HTERT RPE-1 (cell line): ENCODE data around the gene PLD5.
"Not testable (repeated sequence)": the region's sequence is repeated elsewhere in the genome, so short reads cannot be mapped to it uniquely, and the experiment has no call there.

Experiments
- in situ Hi-C: fragments of 300-500 bp; cut with MboI; formaldehyde crosslinking; loops from 4 replicates; pipeline ENCODE4 v1.14.3; 2020; ENCODE audit warnings: low sequenced_read_pairs

PLD5 gene

DNA sequence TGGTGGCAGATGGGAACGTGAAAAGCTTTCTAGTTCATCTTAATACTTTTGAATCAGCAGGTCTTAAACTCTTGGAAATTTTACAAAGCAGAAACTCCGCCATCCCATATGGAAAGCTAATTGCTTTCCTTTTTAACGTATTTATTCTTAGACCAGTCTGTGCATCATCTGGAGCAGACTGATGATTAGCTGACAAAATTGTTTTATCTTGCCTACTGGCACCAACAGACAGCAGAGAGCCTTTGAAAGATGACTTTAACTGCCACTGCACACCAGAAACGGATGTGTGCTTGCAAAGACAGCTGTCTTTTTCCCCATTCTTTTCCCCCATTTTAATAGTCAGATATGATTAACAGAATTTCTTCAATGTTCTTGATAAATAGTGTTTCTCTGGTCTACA, 97.0 kb downstream of the PLD5 start:
- in situ Hi-C loops = no loop called here

DNA sequence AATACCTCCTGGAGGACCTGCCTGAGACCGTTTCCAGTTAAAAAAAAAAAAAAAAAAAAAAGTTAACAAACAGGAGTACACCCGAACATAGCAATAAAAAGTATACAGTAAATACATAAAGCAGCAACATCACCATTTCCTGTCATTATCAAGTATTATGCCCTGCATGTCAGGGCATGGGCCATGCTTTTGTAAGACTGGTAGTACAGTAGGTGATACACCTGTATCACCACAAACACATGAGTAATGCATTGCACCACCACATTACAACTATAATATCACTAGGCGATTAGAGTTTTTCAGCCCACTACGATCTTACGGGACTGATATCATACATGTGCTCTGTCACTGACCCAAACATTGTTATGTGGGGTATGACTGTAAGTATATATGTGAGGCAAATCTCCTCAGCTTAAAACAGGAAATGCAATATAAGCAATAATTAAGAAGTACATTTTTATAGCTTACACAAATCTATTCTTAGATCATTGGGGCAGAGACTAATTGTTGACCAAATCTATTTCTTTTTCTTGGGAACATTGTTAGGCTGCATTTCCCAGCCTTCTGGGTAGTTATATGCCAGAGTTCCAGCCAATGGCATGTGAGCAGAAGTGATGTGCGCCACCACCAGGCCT, 98.1 kb downstream of the PLD5 start:
- in situ Hi-C loops = no loop called here

DNA sequence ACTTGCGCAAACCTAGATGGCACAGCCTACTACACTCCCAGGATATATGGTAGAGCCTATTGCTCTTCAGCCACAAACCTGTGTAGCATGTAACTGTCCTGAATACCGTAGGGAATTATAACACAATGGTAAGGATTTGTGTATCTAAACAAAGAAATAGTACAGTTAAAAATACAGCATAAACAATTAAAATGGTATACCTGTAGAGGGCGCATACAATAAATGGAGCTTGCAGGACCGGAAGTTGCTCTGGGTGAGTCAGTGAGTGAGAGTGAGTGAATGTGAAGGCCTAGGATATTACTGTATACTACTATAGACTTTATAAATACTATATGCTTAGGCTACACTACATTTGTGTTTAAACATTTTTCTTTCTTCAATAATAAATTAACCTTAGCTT, 99.3 kb downstream of the PLD5 start:
- in situ Hi-C loops = no loop called here

DNA sequence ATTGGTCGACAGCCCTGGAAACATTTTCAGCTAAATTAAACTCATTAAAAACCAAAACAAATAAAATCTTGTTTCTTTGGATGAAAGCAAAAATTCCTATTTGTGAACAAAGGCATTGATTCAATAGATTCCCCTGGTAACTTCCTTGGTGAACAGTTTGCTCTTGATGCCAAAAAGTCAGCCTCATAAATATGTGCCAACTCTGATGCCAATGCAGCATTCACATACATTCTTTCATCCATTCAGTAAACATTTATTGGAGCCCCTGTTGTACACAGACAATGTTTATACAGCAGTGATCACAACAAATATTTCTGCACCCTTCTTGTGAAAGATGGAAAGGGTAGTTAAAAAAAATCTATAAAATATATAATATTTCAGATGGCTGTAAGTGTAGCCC, 107.8 kb downstream of the PLD5 start:
- in situ Hi-C loops = no loop called here

DNA sequence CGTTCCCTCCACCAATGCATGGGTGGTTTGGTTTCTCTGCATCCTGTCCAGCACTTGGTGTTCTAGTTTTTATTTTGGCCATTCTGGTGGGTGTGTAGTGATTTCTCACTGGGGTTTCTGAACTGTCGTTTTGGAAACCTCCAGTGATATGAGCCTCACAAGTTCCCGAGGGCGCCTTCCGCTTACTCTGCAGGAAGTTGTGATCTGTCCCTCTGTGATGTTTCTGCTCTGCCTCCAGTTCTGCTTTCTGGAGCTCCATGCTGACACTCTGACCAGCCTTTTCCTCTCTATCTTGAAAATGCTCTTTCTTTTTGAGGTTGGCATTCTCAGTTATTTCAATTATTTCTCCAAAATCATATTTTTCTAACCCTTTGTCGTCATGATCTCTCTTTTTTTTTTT, 111.6 kb downstream of the PLD5 start:
- in situ Hi-C loops = no loop called here

DNA sequence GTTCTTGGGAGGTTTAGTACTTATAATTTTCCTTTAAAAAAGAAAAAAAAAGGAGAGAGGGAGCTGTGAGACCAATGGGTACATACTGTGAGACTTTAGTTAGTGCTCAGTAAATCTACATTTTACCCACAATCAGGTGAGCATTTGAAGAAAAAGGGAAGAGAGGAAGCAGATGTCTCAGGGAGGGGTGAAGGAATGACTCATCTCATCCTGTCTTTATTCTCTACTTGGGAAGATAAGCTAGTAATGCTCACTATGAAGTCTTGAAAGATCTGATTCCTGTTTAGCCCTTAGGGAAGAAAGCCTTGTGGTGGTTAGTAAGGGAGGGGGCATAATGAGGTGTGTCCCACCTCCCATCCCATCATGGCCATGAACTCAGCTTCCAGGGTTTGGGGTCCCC, 112.6 kb downstream of the PLD5 start:
- in situ Hi-C loops = no loop called here

DNA sequence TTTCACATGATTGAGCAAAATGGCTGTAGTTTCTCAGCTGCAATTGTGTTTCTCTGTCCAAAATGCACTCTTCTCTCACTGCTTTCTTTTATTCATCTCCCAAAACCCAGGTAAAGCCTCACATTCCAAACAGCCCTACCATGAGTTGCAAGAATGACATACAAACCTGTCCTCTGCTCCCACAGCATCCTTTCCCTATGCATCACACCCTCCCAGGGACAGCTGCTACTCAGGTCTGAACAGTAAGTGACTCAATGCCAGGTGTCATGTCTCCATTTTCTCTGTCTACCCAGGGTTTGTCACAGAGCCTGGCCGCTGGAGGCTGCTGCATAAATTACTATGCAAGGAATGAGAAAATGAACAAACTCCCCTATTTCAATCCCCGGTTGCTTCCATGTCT, 118.5 kb downstream of the PLD5 start:
- in situ Hi-C loops = no loop called here

DNA sequence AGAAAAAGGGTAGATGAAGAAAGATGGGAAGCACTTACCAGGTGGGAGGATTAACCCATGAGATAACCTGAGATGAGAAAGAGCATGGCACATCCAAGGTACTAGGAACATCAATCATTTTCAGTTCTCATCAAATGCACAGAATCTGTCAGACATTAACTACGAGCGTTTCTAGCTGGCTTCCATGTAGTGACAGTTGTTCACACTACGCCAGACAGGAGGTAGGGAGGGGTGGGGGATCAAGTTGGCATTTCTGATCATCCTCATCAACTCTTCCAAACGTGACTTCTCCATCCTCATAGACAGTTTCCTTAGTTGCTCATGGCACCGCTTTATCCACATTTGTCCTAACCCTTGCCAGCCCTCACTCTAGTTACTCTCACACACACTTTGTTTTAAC, 120.2 kb downstream of the PLD5 start:
- in situ Hi-C loops = no loop called here

DNA sequence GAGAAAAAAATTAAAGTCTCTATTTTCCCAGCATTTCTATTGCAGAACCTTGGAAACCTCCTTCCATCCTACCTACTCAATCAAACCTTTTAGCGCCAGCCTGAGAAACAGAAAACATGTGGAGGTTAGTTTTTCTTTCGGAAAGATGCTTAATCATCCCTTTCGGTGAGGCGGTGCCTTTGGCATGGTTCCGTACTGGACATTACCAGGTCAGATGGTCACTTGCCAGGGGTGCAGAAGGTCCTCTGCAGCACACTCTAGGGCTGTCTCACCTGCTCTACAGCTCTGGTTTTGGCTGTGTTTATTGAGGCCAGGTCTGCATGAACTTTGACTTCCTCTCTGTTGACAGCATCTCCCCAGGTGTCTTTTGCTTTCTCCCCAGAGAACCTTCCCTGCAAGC, 121.5 kb downstream of the PLD5 start:
- in situ Hi-C loops = no loop called here

DNA sequence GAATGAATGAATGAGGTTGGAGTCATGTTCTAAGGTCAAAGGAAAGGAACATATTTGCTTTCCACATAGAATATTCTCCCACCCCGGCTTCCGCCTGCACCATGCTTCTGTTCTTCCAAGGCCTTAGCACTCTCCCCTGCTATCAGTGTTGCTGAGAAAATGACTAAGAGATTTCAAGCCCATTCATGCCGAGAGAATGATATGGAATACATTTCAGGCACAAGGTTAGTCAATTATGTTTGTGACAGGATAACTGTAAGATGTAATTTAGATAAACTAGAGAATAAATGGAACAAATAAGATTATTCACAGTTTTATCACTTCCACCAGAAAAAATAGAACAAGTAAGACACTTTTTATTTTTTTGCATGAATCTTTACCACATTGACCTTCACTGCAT, 122.6 kb downstream of the PLD5 start:
- in situ Hi-C loops = no loop called here

DNA sequence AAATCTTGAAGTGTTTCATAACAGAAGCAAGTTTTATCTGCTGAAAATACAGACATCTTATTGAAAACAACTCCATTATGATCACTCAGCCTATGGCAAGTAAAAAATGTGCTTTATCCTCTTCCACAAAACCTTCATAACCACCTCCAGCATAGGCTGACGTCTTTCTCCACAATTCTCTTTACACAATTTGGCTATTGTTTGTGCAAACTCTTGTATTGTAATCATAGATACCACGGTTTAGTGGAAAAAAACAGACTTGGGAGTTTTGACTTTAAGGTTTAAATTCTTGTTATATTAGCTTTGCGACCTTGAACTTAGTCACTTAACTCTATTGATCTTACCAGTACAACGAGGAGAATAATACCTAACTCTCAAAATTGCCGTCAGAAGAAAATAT, 126.1 kb downstream of the PLD5 start:
- in situ Hi-C loops = no loop called here

DNA sequence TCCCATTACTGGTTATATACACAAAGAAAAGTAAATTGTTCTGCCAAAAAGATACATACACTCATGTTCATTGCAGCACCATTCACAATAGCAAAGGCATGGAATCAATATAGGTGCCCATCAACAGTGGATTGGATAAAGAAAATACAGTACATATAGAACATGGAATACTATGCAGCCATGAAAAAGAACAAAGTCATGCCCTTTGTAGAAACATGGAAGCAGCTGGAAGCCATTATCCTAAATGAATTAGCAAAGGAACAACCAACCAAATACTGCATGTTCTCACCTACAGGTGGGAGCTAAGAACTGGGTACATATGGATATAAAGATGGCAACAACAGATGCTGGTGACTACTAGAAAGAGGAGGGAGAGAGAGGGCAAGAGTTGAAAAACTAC, 132.6 kb downstream of the PLD5 start:
- in situ Hi-C loops = no loop called here

DNA sequence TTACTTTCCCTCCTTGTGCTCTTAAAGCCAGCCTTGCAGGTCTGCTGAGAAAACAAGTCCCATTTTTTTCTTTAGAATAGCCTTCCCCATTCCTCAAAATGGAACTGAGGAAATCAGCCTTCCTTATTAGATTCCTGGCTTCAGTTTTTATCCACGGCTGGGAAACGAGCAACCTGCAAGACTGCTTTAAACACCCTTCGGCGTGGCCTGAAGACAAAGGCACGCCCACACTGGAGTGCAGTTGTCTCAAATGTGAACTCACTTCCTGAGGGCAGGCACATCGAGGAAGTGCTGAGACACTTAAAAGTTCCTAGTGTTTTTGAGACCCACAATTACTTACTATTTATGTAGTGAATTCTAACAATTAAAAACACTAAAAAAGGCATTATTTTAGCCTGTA, 148.4 kb downstream of the PLD5 start:
- in situ Hi-C loops = not testable (repeated sequence)

DNA sequence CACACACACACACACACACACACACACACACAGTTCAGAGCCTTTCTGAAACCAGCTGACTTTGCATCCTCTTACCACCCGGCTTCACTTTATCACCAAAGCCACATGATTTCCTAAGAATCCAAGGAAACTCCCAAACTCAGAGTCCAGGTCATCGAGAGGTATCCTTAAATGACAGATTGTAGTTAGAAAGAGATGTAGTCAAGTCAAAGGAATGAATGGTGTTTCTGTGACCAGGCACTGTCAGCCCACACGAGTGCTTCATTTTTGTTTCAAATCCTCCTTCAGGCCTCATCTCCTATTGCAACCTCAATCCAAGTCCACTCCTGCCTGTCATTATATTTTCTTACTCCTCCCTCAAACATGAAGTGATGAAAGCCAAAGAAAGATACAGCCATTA, 174.1 kb downstream of the PLD5 start:
- in situ Hi-C loops = not testable (repeated sequence)

DNA sequence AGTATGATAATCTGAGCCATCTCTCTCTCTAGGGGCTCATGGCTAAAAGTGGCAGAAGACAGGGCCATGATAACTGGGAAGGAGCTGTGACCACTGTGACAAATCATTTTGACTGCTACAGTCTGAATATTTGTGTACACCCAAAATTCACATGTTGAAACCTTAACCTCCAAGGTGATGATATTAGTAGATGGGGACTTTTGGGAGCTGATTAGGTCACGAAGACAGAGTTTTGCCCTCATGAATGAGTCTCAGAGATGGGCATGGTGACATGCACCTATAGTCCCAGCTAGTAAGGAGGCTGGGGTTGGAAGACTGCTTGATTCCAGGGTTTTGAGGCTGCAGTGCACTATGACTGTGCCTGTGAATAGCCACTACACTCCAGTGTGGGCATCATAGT, 174.9 kb downstream of the PLD5 start:
- in situ Hi-C loops = no loop called here

DNA sequence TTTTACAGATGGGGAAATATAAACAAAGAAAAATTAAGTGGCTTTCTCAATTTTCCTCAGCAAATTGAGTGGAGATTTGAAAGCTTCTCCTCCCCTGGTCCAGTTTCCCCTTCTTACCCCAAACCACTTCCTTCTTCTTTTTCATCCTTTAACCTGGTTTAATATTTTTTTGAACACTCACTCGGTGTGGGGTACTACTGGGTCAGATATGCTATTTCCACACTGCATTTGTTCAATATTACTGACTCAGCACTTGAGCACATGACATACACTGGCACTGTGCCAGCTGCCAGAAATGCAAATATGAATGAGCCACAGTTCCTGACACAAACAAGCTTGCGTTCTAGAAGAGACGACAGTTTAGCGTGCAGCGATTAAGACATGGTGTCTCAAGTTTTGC, 193.6 kb downstream of the PLD5 start:
- in situ Hi-C loops = not testable (repeated sequence)

DNA sequence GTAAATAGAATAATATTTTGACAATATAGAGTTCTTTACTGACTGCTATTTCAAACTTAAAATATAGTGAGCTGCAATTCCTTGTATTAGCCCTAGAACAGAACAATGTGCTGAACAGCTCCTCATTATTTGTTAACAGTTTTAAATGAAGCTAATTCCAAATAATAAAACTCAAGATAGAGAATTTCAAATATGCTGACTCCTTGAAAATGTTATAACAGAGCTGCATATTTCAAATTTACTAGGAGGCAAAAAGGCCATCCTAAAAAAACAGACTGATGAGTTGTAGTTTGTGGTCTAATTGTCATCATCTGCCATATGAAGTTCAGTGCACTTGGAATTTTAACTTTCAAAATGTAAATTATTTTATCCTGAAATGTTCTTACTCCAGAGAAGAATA, 197.1 kb downstream of the PLD5 start:
- in situ Hi-C loops = not testable (repeated sequence)

DNA sequence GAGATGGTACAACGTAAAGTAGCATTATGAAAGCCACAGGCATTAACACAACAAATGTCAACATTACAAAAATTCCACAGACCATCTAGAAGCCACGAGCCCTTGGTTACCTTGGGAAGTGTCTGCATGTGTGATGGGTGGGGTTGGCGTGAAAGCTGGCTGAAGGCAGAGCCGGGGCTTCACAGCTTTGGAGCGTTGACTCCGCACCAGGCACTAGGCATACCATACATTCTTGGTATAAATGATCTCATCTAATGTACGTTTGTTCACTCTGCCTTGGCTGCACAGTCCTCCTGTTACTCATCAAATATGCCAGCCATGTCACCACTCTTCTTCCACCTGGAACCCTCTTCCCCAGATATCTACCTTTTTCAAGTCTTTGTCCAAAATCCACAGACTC, 202.5 kb downstream of the PLD5 start:
- in situ Hi-C loops = not testable (repeated sequence)

DNA sequence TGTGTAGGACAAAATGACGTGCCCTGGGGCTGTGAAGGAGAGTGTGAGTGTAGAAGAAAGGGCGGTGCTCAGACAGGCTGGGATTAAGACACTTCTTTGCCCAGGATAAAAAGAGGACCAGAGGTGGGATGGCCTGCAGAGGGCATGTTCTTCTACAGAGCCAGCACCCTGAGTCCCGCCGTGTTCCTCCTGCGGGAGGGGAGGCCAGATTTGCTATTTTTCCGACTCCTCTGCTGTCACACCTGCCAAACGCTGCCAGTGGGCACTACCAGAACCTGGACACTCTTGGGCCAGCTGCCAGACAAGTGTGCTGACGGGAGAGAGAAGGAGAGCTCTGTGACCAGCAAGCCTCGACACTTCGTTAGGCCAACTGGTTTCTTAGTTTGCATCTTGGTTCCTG, 206.4 kb downstream of the PLD5 start:
- in situ Hi-C loops = no loop called here

DNA sequence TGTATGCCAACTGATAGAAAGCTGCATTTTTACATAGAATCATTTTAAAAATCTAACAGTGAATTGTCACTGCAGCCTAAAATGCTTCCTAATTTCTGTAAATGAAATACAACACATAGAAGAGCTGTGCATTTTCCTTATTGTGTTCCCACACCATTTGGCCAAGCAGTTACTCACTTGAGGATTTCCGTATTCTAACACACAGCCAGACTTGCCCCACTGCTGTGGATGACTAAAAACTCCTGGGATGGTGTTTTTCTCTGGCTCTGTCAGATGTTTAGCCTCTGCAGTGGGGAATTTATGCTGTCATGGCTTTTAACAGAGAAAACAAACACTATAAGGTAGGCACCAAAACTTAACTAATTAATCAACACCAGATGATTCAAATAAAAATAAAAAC, 209.6 kb downstream of the PLD5 start:
- in situ Hi-C loops = not testable (repeated sequence)

DNA sequence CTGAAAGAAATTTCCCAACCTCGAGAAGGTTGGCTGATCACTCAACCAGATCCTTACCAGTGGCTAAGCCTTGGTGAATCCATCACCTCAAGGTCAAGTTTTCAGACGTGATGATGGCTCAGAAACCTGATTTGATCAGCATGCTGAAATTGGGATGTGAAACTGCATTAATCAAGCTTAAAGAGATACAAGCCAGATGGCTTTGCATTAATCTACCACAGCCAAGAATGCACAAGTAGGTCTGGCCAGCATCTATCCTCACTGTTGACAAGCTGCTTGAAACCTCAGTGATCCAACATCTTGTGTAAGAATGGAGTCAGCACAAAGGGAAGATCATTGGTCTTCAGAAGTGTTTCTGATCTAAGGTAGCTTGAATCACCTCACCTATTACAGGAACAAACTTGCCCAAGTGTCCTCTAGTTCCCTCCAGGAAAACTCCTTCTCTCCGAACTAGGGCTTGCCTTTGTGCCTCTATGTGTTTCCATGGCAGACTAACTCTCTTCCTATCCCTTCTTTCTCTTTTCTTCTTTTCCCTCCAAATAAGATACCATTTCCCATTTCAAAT, 210.3 kb downstream of the PLD5 start:
- in situ Hi-C loops = not testable (repeated sequence)

DNA sequence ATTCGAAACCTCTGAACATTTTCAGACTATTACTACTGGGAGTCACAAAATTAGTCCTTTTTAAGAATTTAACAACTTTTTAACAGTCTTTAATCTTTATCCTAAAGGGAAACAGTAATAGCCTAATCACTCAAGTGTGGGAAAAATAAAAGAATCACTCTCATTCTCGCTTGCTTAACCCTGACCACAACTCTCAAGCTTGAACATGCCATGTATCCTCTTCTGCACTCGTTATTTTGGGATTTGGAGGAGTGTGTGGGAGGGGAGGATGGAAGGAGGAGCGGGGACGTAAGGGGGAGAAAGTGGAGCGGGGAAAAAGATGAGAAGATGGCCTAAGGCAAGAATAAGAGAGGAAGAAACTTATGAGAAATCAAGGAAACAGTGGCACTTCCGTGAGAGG, 215.8 kb downstream of the PLD5 start:
- in situ Hi-C loops = not testable (repeated sequence)

DNA sequence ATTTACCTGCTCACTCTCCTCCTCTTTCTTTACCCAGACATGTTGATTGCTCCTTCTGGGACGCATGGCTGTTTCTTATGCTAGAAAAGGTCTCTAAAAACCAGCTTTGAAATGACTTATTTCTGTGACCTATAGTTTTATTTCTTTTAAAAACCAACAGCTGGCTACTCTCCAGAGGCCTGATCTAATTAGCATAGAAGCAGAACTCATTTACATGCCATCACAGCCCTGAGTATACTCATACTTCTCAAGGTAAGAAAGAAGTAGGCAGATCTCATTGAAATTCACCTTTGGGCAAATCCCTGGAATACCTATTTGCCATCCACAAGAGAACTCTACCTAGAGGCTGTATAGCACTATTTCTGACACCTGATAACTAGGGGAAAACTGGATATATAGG, 230.7 kb downstream of the PLD5 start:
- in situ Hi-C loops = not testable (repeated sequence)
